Ishikawa (cell line): ENCODE measurements around the gene WAC.

Experiments
- CEBPB ChIP-seq: IDR thresholded peaks from 2 replicates; pipeline ENCODE4 v1.6.1; 2012
- CREB1 ChIP-seq: IDR thresholded peaks from 2 replicates; pipeline ENCODE4 v1.6.1; 2012; ENCODE audit warnings: low read depth
- EGR1 ChIP-seq: IDR thresholded peaks from 2 replicates; pipeline ENCODE4 v1.6.1; 2012
- EP300 ChIP-seq: IDR thresholded peaks from 2 replicates; pipeline ENCODE4 v1.6.1; 2012; ENCODE audit warnings: borderline replicate concordance
- FOXM1 ChIP-seq: IDR thresholded peaks from 2 replicates; pipeline ENCODE4 v1.6.1; 2012; ENCODE audit warnings: low read depth, borderline replicate concordance
- MAX ChIP-seq: IDR thresholded peaks from 2 replicates; pipeline ENCODE4 v1.6.1; 2012
- TAF1 ChIP-seq: IDR thresholded peaks from 2 replicates; pipeline ENCODE4 v1.6.1; 2012; ENCODE audit warnings: low read depth, mild to moderate bottlenecking
- YY1 ChIP-seq: IDR thresholded peaks from 2 replicates; pipeline ENCODE4 v1.6.1; 2012; ENCODE audit warnings: low read depth
- ZBTB7A ChIP-seq: IDR thresholded peaks from 2 replicates; pipeline ENCODE4 v1.6.1; 2012; ENCODE audit warnings: low read depth
- TF ChIP-seq, protein P1 (sequence below): IDR thresholded peaks from 2 replicates; pipeline ENCODE4 v1.6.1; 2012

DNA sequence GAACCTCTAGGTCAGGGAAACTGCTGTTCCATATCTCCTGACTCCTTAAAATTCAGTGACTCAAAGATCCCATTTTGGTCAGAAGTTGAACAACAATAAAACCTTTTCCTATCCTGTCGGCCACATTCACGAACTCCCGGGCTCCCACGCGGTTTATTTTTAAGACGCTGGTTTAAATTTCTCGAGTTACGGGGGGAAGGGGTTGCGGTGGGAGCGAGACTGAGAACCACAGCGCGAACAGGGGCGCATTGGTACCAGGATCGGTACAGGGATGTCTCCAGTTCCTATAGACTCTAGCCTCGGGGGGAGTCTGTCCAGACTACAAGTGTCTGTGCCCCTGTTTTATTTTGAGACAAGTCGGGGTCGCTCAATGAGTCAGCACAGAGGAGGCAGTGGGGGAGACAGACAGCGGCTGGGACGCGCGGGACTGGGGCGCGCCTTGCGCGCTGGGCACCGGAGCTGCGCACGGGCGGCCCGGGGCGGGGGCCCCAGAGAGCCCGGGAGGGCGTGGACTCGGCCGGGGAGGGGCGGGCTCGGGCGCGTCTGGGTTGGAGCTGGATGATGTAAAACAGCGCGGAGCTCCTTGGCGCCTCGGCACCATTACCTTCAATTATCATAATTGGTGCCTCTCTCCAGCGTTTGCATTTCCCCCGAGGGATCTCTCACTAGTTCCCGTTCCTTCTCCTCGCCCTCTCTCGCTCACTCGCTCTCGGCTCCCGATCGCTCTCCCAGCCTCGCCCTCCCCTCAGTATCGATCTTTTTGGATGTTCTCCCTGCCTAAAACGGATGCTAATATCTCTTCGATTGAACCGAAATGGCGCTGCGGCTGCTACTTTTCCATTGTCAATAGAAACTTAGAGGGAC, 135.7 kb downstream of the WAC start:
- TF ChIP-seq CEBPB (no peak), MAX (no peak), ZBTB7A (no peak), EP300 (no peak), YY1 (no peak), TAF1 (no peak), CREB1 (no peak), FOXM1 (no peak), EGR1 (no peak)
- TF ChIP-seq, protein P1, sequence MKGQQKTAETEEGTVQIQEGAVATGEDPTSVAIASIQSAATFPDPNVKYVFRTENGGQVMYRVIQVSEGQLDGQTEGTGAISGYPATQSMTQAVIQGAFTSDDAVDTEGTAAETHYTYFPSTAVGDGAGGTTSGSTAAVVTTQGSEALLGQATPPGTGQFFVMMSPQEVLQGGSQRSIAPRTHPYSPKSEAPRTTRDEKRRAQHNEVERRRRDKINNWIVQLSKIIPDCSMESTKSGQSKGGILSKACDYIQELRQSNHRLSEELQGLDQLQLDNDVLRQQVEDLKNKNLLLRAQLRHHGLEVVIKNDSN = no peak
